PC-9 (cell line): ENCODE data around the gene BORCS8. TPM values are rescaled to one million over a fixed set of nuclear protein-coding genes. Genes with fewer than 3 reads are reported as not detected.
"Not testable (repeated sequence)": the region's sequence is repeated elsewhere in the genome, so short reads cannot be mapped to it uniquely, and the experiment has no call there.

Experiments
- BruUV-seq: library from RNA; stranded (reverse); fragments of 400-500 nt; replicated peaks from 2 replicates; lab custom pipeline; 2021; lab: Mats Ljungman, UMichigan
- CTCF ChIA-PET: fragments of 300-600 bp; sonication (Branson Sonifier 250); formaldehyde crosslinking; loops from one replicate; lab custom pipeline; 2022; ENCODE audit warnings: antibody characterized with exemption; lab: Charles Lee
- POLR2A ChIA-PET: fragments of 300-600 bp; sonication (Branson Sonifier 250); formaldehyde crosslinking; loops from one replicate; lab custom pipeline; 2022; ENCODE audit warnings: antibody characterized with exemption; ENCODE audit not compliant: unreplicated experiment; lab: Charles Lee
- DNase-seq, 2 experiments: peaks; one replicate each; pipeline versions ENCODE4 v3.0.0 to v3.0.0-alpha.2; 2015 to 2022; ENCODE audit warnings: mixed read lengths in 1 of 2
- H2AFZ ChIP-seq: fragments of 200-600 bp; sonication (generic); 2 replicates; pipeline ENCODE4 v1.8.1; 2017; ENCODE audit warnings: antibody characterized with exemption
- H3F3A ChIP-seq: fragments of 200-600 bp; sonication (generic); 2 replicates; pipeline ENCODE4 v1.8.1; 2017; ENCODE audit warnings: antibody characterized with exemption, mild to moderate bottlenecking, low read depth; ENCODE audit not compliant: insufficient read depth
- H3K27ac ChIP-seq: fragments of 200-600 bp; sonication (generic); 2 replicates; pipeline ENCODE4 v1.6.1; 2016; ENCODE audit warnings: mixed run types
- H3K27me3 ChIP-seq: fragments of 200-600 bp; sonication (generic); 2 replicates; pipeline ENCODE4 v1.6.1; 2016; ENCODE audit warnings: low read depth, mixed run types; ENCODE audit not compliant: insufficient read depth
- H3K36me3 ChIP-seq: fragments of 200-600 bp; sonication (generic); 2 replicates; pipeline ENCODE4 v1.6.1; 2016; ENCODE audit warnings: low read depth, mixed run types
- H3K4me1 ChIP-seq: fragments of 200-600 bp; sonication (generic); replicated peaks from 2 replicates; pipeline ENCODE4 v1.6.1; 2016; ENCODE audit warnings: mixed run types; ENCODE audit not compliant: insufficient read depth
- H3K4me2 ChIP-seq: fragments of 200-600 bp; sonication (generic); 2 replicates; pipeline ENCODE4 v1.6.1; 2017; ENCODE audit warnings: mixed run types
- H3K4me3 ChIP-seq: fragments of 200-600 bp; sonication (generic); 2 replicates; pipeline ENCODE4 v1.6.1; 2016; ENCODE audit warnings: mixed run types
- H3K79me2 ChIP-seq: fragments of 200-600 bp; sonication (generic); 2 replicates; pipeline ENCODE4 v1.6.1; 2017; ENCODE audit warnings: low read depth, mixed run types
- H3K9me2 ChIP-seq: fragments of 200-600 bp; sonication (generic); 2 replicates; pipeline ENCODE4 v1.8.1; 2017; ENCODE audit warnings: mild to moderate bottlenecking; ENCODE audit not compliant: insufficient read depth
- H3K9me3 ChIP-seq: fragments of 200-600 bp; sonication (generic); 2 replicates; pipeline ENCODE4 v1.8.1; 2016; ENCODE audit warnings: low read depth; ENCODE audit not compliant: insufficient read depth
- H4K20me1 ChIP-seq: fragments of 200-600 bp; sonication (generic); 2 replicates; pipeline ENCODE4 v1.8.1; 2017; ENCODE audit not compliant: insufficient read depth
- CTCF ChIP-seq: fragments of 200-600 bp; sonication (generic); conservative IDR thresholded peaks from 2 replicates; pipeline ENCODE4 v1.6.1; 2017; ENCODE audit warnings: mixed run types, antibody characterized with exemption, mild to moderate bottlenecking, moderate library complexity
- EZH2 ChIP-seq: fragments of 200-600 bp; sonication (generic); IDR thresholded peaks from 2 replicates; pipeline ENCODE4 v1.8.0; 2017; ENCODE audit warnings: antibody characterized with exemption, low read depth
- intact Hi-C: fragments of 100-400 bp; cut with micrococcal nuclease; formaldehyde crosslinking; loops from one replicate; pipeline ENCODE4 v1.10.0; 2022; ENCODE audit not compliant: unreplicated experiment
- total RNA-seq: library from RNA; stranded (reverse); gene quantifications from 2 replicates; pipeline ENCODE4 v1.2.3, GENCODE V29; 2021

Gene BORCS8
- total RNA-seq, 1 experiment from 2014 or later, result 23.1 TPM

- peaks cover 77% of the 10 kb centered on the region for H3K27me3 ChIP-seq
- H3K4me3 ChIP-seq, result no peak overlapping the region
- no peaks in the 10 kb centered on the region for H3K9me2 ChIP-seq
- intact Hi-C loops, result no loop called here
- H3K4me1 ChIP-seq, result no peaks in the 10 kb centered on the region
- H3K79me2 ChIP-seq, result no peaks in the 10 kb centered on the region
- no peaks in the 10 kb centered on the region for H3F3A ChIP-seq
- no peak for DNase-seq
- CTCF ChIA-PET, result no interaction called here
- H3K9me3 ChIP-seq, result no peaks in the 10 kb centered on the region
- TF ChIP-seq EZH2 (no peak), CTCF (no peak)
- POLR2A ChIA-PET, result no interaction called here
- no peaks in the 10 kb centered on the region for H4K20me1 ChIP-seq
- H3K36me3 ChIP-seq, result no peaks in the 10 kb centered on the region
- BruUV-seq, result no TSS peak
- no peak overlapping the region for H2AFZ ChIP-seq
- H3K4me2 ChIP-seq, result no peak overlapping the region
- no peak overlapping the region for H3K27ac ChIP-seq
Measured at GRCh38 chr19:19223060-19223459, 31.1 kb upstream of the BORCS8 start.

- DNase-seq, H3K4me1 ChIP-seq, H3K4me3 ChIP-seq, H4K20me1 ChIP-seq, H3F3A ChIP-seq, H3K9me3 ChIP-seq, H2AFZ ChIP-seq, BruUV-seq, H3K9me2 ChIP-seq, H3K79me2 ChIP-seq, H3K36me3 ChIP-seq, intact Hi-C loops, H3K4me2 ChIP-seq, H3K27ac ChIP-seq, POLR2A ChIA-PET: not testable (repeated sequence)
- peaks cover 72% of the 10 kb centered on the region for H3K27me3 ChIP-seq
- CTCF ChIA-PET, result interaction anchor here (0.7 kb wide), 1 partner anchor 335 kb away, joined by 3 read pairs; no protein-coding TSS in a partner anchor
Measured at GRCh38 chr19:19221000-19221399, 29.0 kb upstream of the BORCS8 start.

- H3K4me3 ChIP-seq, result no peak overlapping the region
- ChIA-PET POLR2A (no interaction called here), CTCF (no interaction called here)
- no peaks in the 10 kb centered on the region for H3K4me1 ChIP-seq
- H3F3A ChIP-seq, result no peaks in the 10 kb centered on the region; the same call in 1 of the 2 replicates
- H3K4me2 ChIP-seq, result no peak overlapping the region
- no TSS peak for BruUV-seq
- intact Hi-C loops, result no loop called here
- peaks cover 66% of the 10 kb centered on the region for H3K27me3 ChIP-seq
- H3K27ac ChIP-seq, result no peak overlapping the region
- H2AFZ ChIP-seq, result no peak overlapping the region
- TF ChIP-seq CTCF (no peak), EZH2 (no peak)
- H3K9me2 ChIP-seq, result no peaks in the 10 kb centered on the region
- no peaks in the 10 kb centered on the region; the same call in 1 of the 2 replicates for H4K20me1 ChIP-seq
- no peaks in the 10 kb centered on the region for H3K9me3 ChIP-seq
- H3K79me2 ChIP-seq, result no peaks in the 10 kb centered on the region
- H3K36me3 ChIP-seq, result no peaks in the 10 kb centered on the region
- no peak for DNase-seq
Measured at GRCh38 chr19:19218911-19219310, 27.0 kb upstream of the BORCS8 start.

- Histone ChIP-seq H2AFZ (no peak overlapping the region), H3K4me1 (no peaks in the 10 kb centered on the region), H3K79me2 (no peaks in the 10 kb centered on the region), H3K4me2 (peak overlapping the region; percentile 42), H3K4me3 (no peak overlapping the region), H3K27me3 (peaks cover 69% of the 10 kb centered on the region), H3K27ac (no peak overlapping the region), H3K9me2 (no peaks in the 10 kb centered on the region), H3K36me3 (no peaks in the 10 kb centered on the region), H3F3A (no peaks in the 10 kb centered on the region; the same call in 1 of the 2 replicates), H3K9me3 (no peaks in the 10 kb centered on the region), H4K20me1 (no peaks in the 10 kb centered on the region; the same call in 1 of the 2 replicates)
- peak; percentile 15 to 71 for DNase-seq
- TF ChIP-seq CTCF (peak; percentile 62), EZH2 (no peak)
- ChIA-PET CTCF (no interaction called here), POLR2A (no interaction called here)
- no TSS peak for BruUV-seq
- intact Hi-C loops, result no loop called here
Measured at GRCh38 chr19:19217099-19217498, 25.1 kb upstream of the BORCS8 start.
